Measurements from ENCODE around the gene ROBO1.

Gene ROBO1

GRCh38 chr3:79415356-79415755, 352.4 kb downstream of the ROBO1 start:
- Histone ChIP-seq H3K4me1 (ENCODE audit: control insufficient read depth, insufficient read depth, low read length) (no peaks in the 10 kb centered on the region), H3K9me3 (ENCODE audit: control insufficient read depth, insufficient read depth, low read length) (no peaks in the 10 kb centered on the region), H3K27me3 (ENCODE audit: control insufficient read depth, insufficient read depth, low read length) (no peaks in the 10 kb centered on the region), H3K27ac (ENCODE audit: low read depth, low read length) (no peak overlapping the region), H3K36me3 (ENCODE audit: control insufficient read depth, insufficient read depth, low read length) (no peaks in the 10 kb centered on the region), H3K9ac (ENCODE audit: low read depth, low read length) (no peak overlapping the region), H3K4me3 (ENCODE audit: low read depth, low read length) (no peak overlapping the region)

GRCh38 chr3:79414806-79415205, 353.0 kb downstream of the ROBO1 start:
- Histone ChIP-seq H3K27me3 (ENCODE audit: control insufficient read depth, insufficient read depth, low read length) (no peaks in the 10 kb centered on the region), H3K9ac (ENCODE audit: low read depth, low read length) (no peak overlapping the region), H3K4me1 (ENCODE audit: control insufficient read depth, insufficient read depth, low read length) (no peaks in the 10 kb centered on the region), H3K36me3 (ENCODE audit: control insufficient read depth, insufficient read depth, low read length) (no peaks in the 10 kb centered on the region), H3K9me3 (ENCODE audit: control insufficient read depth, insufficient read depth, low read length) (no peaks in the 10 kb centered on the region), H3K27ac (ENCODE audit: low read depth, low read length) (no peak overlapping the region), H3K4me3 (ENCODE audit: low read depth, low read length) (no peak overlapping the region)

GRCh38 chr3:79414035-79414434, 353.8 kb downstream of the ROBO1 start:
- Histone ChIP-seq H3K9me3 (ENCODE audit: control insufficient read depth, insufficient read depth, low read length) (no peaks in the 10 kb centered on the region), H3K4me1 (ENCODE audit: control insufficient read depth, insufficient read depth, low read length) (no peaks in the 10 kb centered on the region), H3K36me3 (ENCODE audit: control insufficient read depth, insufficient read depth, low read length) (no peaks in the 10 kb centered on the region), H3K27ac (ENCODE audit: low read depth, low read length) (no peak overlapping the region), H3K27me3 (ENCODE audit: control insufficient read depth, insufficient read depth, low read length) (no peaks in the 10 kb centered on the region), H3K4me3 (ENCODE audit: low read depth, low read length) (no peak overlapping the region), H3K9ac (ENCODE audit: low read depth, low read length) (no peak overlapping the region)

- no peak overlapping the region for H3K27ac ChIP-seq (ENCODE audit: low read depth, low read length)
- no peaks in the 10 kb centered on the region for H3K36me3 ChIP-seq (ENCODE audit: control insufficient read depth, insufficient read depth, low read length)
- H3K9ac ChIP-seq (ENCODE audit: low read depth, low read length): no peak overlapping the region
- H3K27me3 ChIP-seq (ENCODE audit: control insufficient read depth, insufficient read depth, low read length): no peaks in the 10 kb centered on the region
- no peaks in the 10 kb centered on the region for H3K4me1 ChIP-seq (ENCODE audit: control insufficient read depth, insufficient read depth, low read length)
- no peaks in the 10 kb centered on the region for H3K9me3 ChIP-seq (ENCODE audit: control insufficient read depth, insufficient read depth, low read length)
- H3K4me3 ChIP-seq (ENCODE audit: low read depth, low read length): no peak overlapping the region
These were observed 355.3 kb downstream of the ROBO1 start for GRCh38 chr3:79412537-79412936.

- no peaks in the 10 kb centered on the region for H3K36me3 ChIP-seq (ENCODE audit: control insufficient read depth, insufficient read depth, low read length)
- H3K27ac ChIP-seq (ENCODE audit: low read depth, low read length): no peak overlapping the region
- H3K4me1 ChIP-seq (ENCODE audit: control insufficient read depth, insufficient read depth, low read length): no peaks in the 10 kb centered on the region
- no peak overlapping the region for H3K9ac ChIP-seq (ENCODE audit: low read depth, low read length)
- H3K27me3 ChIP-seq (ENCODE audit: control insufficient read depth, insufficient read depth, low read length): no peaks in the 10 kb centered on the region
- H3K4me3 ChIP-seq (ENCODE audit: low read depth, low read length): no peak overlapping the region
- no peaks in the 10 kb centered on the region for H3K9me3 ChIP-seq (ENCODE audit: control insufficient read depth, insufficient read depth, low read length)
These were observed 357.2 kb downstream of the ROBO1 start for GRCh38 chr3:79410617-79411016.

- H3K36me3 ChIP-seq (ENCODE audit: control insufficient read depth, insufficient read depth, low read length): no peaks in the 10 kb centered on the region
- no peaks in the 10 kb centered on the region for H3K4me1 ChIP-seq (ENCODE audit: control insufficient read depth, insufficient read depth, low read length)
- H3K27me3 ChIP-seq (ENCODE audit: control insufficient read depth, insufficient read depth, low read length): no peaks in the 10 kb centered on the region
- no peak overlapping the region for H3K9ac ChIP-seq (ENCODE audit: low read depth, low read length)
- no peak overlapping the region for H3K4me3 ChIP-seq (ENCODE audit: low read depth, low read length)
- H3K9me3 ChIP-seq (ENCODE audit: control insufficient read depth, insufficient read depth, low read length): no peaks in the 10 kb centered on the region
- H3K27ac ChIP-seq (ENCODE audit: low read depth, low read length): no peak overlapping the region
These were observed 357.7 kb downstream of the ROBO1 start for GRCh38 chr3:79410136-79410535.

- no peak overlapping the region for H3K9ac ChIP-seq (ENCODE audit: low read depth, low read length)
- no peaks in the 10 kb centered on the region for H3K27me3 ChIP-seq (ENCODE audit: control insufficient read depth, insufficient read depth, low read length)
- no peak overlapping the region for H3K4me3 ChIP-seq (ENCODE audit: low read depth, low read length)
- H3K36me3 ChIP-seq (ENCODE audit: control insufficient read depth, insufficient read depth, low read length): no peaks in the 10 kb centered on the region
- no peak overlapping the region for H3K27ac ChIP-seq (ENCODE audit: low read depth, low read length)
- H3K9me3 ChIP-seq (ENCODE audit: control insufficient read depth, insufficient read depth, low read length): no peaks in the 10 kb centered on the region
- no peaks in the 10 kb centered on the region for H3K4me1 ChIP-seq (ENCODE audit: control insufficient read depth, insufficient read depth, low read length)
These were observed 361.6 kb downstream of the ROBO1 start for GRCh38 chr3:79406175-79406574.

GRCh38 chr3:79405183-79405582, 362.6 kb downstream of the ROBO1 start:
- H3K27me3 ChIP-seq (ENCODE audit: control insufficient read depth, insufficient read depth, low read length): no peaks in the 10 kb centered on the region
- H3K4me3 ChIP-seq (ENCODE audit: low read depth, low read length): no peak overlapping the region
- H3K9me3 ChIP-seq (ENCODE audit: control insufficient read depth, insufficient read depth, low read length): no peaks in the 10 kb centered on the region
- no peaks in the 10 kb centered on the region for H3K4me1 ChIP-seq (ENCODE audit: control insufficient read depth, insufficient read depth, low read length)
- no peak overlapping the region for H3K9ac ChIP-seq (ENCODE audit: low read depth, low read length)
- H3K36me3 ChIP-seq (ENCODE audit: control insufficient read depth, insufficient read depth, low read length): no peaks in the 10 kb centered on the region
- H3K27ac ChIP-seq (ENCODE audit: low read depth, low read length): no peak overlapping the region

- H3K4me1 ChIP-seq (ENCODE audit: control insufficient read depth, insufficient read depth, low read length): no peaks in the 10 kb centered on the region
- no peaks in the 10 kb centered on the region for H3K27me3 ChIP-seq (ENCODE audit: control insufficient read depth, insufficient read depth, low read length)
- H3K9ac ChIP-seq (ENCODE audit: low read depth, low read length): no peak overlapping the region
- no peaks in the 10 kb centered on the region for H3K9me3 ChIP-seq (ENCODE audit: control insufficient read depth, insufficient read depth, low read length)
- no peaks in the 10 kb centered on the region for H3K36me3 ChIP-seq (ENCODE audit: control insufficient read depth, insufficient read depth, low read length)
- H3K27ac ChIP-seq (ENCODE audit: low read depth, low read length): no peak overlapping the region
- H3K4me3 ChIP-seq (ENCODE audit: low read depth, low read length): no peak overlapping the region
These were observed 371.2 kb downstream of the ROBO1 start for GRCh38 chr3:79396595-79396994.

- H3K9ac ChIP-seq (ENCODE audit: low read depth, low read length): no peak overlapping the region
- no peaks in the 10 kb centered on the region for H3K27me3 ChIP-seq (ENCODE audit: control insufficient read depth, insufficient read depth, low read length)
- no peaks in the 10 kb centered on the region for H3K9me3 ChIP-seq (ENCODE audit: control insufficient read depth, insufficient read depth, low read length)
- H3K27ac ChIP-seq (ENCODE audit: low read depth, low read length): no peak overlapping the region
- H3K36me3 ChIP-seq (ENCODE audit: control insufficient read depth, insufficient read depth, low read length): no peaks in the 10 kb centered on the region
- no peak overlapping the region for H3K4me3 ChIP-seq (ENCODE audit: low read depth, low read length)
- no peaks in the 10 kb centered on the region for H3K4me1 ChIP-seq (ENCODE audit: control insufficient read depth, insufficient read depth, low read length)
These were observed 375.3 kb downstream of the ROBO1 start for GRCh38 chr3:79392479-79392878.

- Histone ChIP-seq H3K9me3 (ENCODE audit: control insufficient read depth, insufficient read depth, low read length) (no peaks in the 10 kb centered on the region), H3K27ac (ENCODE audit: low read depth, low read length) (no peak overlapping the region), H3K36me3 (ENCODE audit: control insufficient read depth, insufficient read depth, low read length) (no peaks in the 10 kb centered on the region), H3K27me3 (ENCODE audit: control insufficient read depth, insufficient read depth, low read length) (no peaks in the 10 kb centered on the region), H3K4me1 (ENCODE audit: control insufficient read depth, insufficient read depth, low read length) (no peaks in the 10 kb centered on the region), H3K9ac (ENCODE audit: low read depth, low read length) (no peak overlapping the region), H3K4me3 (ENCODE audit: low read depth, low read length) (no peak overlapping the region)
These were observed 377.4 kb downstream of the ROBO1 start for GRCh38 chr3:79390352-79390751.

GRCh38 chr3:79385211-79385610, 382.6 kb downstream of the ROBO1 start:
- Histone ChIP-seq H3K4me1 (ENCODE audit: control insufficient read depth, insufficient read depth, low read length) (peaks cover 17% of the 10 kb centered on the region), H3K9ac (ENCODE audit: low read depth, low read length) (no peak overlapping the region), H3K4me3 (ENCODE audit: low read depth, low read length) (no peak overlapping the region), H3K27me3 (ENCODE audit: control insufficient read depth, insufficient read depth, low read length) (no peaks in the 10 kb centered on the region), H3K36me3 (ENCODE audit: control insufficient read depth, insufficient read depth, low read length) (no peaks in the 10 kb centered on the region), H3K9me3 (ENCODE audit: control insufficient read depth, insufficient read depth, low read length) (no peaks in the 10 kb centered on the region), H3K27ac (ENCODE audit: low read depth, low read length) (no peak overlapping the region)
